ENCODE data around the gene HNRNPA1L2.
"Not testable (repeated sequence)": the region's sequence is repeated elsewhere in the genome, so short reads cannot be mapped to it uniquely, and the experiment has no call there.

The HNRNPA1L2 gene

DNA sequence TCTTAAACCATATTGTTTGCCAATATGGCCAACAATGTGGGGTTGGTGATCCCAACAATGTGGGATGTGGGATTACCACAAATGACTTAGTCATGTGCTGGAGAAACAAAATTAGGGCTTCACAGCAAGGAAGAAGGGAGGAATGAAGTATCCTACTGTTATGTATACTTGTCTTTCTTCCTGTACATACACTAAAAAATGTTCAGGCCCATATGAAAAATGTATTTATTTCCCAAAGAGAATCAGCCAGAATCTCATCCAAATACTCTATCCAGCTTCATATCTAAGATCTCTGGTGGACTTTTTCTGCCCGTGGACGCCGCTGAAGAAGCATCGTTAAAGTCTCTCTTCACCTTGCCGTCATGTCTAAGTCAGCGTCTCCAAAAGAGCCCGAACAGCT is at the start of gene HNRNPA1L2:
TSS of gene HNRNPA1L2 (plus strand) at position 301 of the 400 bp plus-strand sequence. CDS start at position 363, 62 bp downstream.
- no peak for DNase-seq (ENCODE audit: low read depth in 2 of 2)

DNA sequence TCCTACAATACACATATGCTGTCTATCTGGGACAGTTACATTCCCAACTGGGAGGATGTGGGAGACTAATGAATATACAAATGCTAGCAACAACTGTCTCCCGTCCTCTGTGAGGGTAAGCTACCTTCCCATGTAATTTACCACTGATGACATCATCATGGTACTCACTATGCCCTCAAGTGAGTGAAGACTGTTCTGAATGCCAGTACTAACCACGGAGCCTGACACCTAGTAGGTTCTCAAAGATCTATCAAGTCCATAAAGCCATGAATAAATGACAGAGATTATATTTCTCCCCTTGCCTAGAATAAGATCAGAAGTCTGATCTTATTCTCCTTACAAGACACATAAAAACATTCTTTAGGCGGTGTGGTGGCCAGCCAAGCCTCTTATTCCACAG is 49.1 kb upstream of the HNRNPA1L2 start:
- DNase-seq (ENCODE audit: low read depth in 2 of 2): not testable (repeated sequence)

GRCh38 chr13:52593812-52594211 is 48.4 kb upstream of the HNRNPA1L2 start:
- DNase-seq (ENCODE audit: low read depth in 2 of 2): not testable (repeated sequence)

DNA sequence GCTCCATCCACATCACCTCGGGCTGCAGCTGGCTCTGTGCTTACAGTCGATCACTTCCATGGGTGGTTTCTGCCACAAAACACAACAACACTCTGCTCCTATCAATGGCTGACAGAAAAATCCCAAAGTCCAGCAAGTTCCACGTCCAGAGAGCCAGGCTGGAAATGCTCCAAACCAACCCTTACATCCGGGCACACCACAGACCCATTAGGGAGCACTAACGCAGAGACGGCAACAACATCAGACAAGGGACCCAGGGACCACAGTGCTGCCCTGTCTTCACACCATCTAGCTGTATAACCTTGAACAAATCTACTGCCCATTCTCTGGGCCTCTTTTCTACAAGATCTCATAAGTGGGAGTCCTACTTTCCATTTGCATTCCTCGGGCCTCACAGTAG is 47.9 kb upstream of the HNRNPA1L2 start:
- not testable (repeated sequence) for DNase-seq (ENCODE audit: low read depth in 2 of 2)

- DNase-seq (ENCODE audit: low read depth in 2 of 2): no peak
Measured at GRCh38 chr13:52597676-52598075, 44.6 kb upstream of the HNRNPA1L2 start.

GRCh38 chr13:52599037-52599847 is 43.0 kb upstream of the HNRNPA1L2 start:
- no peak for DNase-seq (ENCODE audit: low read depth in 2 of 2)

- no peak for DNase-seq (ENCODE audit: low read depth in 2 of 2)
Measured at GRCh38 chr13:52599848-52600603, 42.2 kb upstream of the HNRNPA1L2 start.

DNA sequence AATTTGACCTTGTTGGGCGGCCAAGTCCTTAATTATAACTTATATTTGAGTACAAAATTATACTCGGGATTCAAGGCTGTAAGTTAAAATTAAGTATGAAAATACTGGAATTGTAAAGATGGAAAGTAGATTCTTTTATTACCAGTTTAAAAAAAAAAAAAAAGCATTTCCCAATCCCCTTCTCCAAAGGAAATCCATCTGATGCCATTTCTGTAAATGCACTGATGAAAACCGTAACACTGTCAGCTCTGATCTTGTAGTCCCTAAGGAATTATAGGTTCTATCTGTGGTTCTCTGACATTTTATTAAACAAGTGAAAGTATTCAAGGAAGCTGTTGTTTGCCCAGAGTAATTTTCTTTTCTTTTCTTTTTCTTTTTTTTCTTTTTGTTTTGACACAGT is 41.6 kb upstream of the HNRNPA1L2 start:
- DNase-seq (ENCODE audit: low read depth in 2 of 2): no peak

- DNase-seq (ENCODE audit: low read depth in 2 of 2): not testable (repeated sequence)
Measured at GRCh38 chr13:52603316-52603715, 38.9 kb upstream of the HNRNPA1L2 start.

DNA sequence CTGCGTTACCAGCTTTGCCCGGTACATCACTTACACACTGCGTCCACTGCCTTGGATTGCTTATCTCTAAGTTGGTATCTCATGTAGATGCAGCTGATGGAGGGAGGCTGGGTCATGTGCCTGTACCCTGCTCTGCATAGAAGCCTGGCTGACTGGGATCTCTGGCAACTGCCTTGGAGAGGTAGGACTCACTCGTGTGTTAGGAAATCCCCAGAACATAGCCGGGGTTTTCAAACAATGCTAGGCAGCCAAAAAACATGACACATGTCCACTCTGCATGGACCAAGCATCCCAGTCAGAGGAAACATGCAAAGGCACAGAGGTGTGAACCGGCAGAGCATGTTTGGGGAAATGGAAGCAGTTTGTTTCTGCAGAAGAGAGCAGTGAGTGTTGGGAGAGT is 36.1 kb upstream of the HNRNPA1L2 start:
- DNase-seq (ENCODE audit: low read depth in 2 of 2): not testable (repeated sequence)

DNA sequence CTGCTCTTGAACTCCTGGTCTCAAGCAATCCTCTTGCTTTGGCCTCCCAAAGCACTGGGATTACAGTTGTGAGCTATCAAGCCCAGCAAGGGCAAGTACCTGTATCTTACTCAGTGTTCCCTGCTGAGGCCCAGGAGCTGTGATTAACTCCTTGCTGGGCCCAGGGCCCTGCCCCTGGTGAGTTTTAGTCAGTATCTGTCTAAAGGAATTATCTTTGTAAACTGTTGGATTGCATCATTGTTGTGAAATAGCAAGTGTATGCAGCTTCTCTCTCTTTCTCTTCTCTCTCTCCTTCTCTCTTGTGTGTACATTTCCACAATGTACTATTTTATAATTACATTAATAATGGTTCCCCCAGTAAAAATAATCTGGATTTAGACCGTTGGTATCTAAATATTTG is 35.4 kb upstream of the HNRNPA1L2 start:
- DNase-seq (ENCODE audit: low read depth in 2 of 2): not testable (repeated sequence)

- not testable (repeated sequence) for DNase-seq (ENCODE audit: low read depth in 2 of 2)
Measured at GRCh38 chr13:52608184-52608583, 34.0 kb upstream of the HNRNPA1L2 start.

DNA sequence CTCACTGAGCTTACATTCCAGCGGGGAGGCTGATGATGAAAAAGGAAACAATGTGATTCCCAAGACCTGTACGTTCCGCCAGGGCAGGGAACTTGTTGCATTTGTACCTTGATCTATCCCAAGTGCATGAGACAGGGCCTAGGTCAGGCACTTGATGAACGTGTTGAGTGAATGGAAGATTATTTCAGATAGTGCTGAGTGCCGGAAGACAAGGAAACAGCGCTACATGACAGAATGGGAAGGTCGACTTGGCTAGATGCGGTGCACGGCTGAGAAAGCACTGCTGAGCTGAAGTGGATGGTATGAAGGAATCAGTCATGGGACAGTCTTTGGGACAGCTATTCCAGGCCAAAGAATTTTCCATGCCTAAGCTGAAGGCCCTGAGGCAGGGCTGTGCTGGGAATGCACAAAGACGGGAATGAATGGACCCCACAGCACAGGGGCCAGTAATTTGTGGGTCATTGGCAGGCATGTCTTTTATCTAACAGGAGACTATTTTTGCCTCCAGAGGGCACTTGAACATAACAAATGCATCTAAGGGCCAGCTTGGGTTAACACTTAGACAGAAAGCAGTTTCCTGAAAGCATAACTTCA is 33.1 kb upstream of the HNRNPA1L2 start:
- not testable (repeated sequence) for DNase-seq (ENCODE audit: low read depth in 2 of 2)

- not testable (repeated sequence) for DNase-seq (ENCODE audit: low read depth in 2 of 2)
Measured at GRCh38 chr13:52610158-52610557, 32.1 kb upstream of the HNRNPA1L2 start.

DNA sequence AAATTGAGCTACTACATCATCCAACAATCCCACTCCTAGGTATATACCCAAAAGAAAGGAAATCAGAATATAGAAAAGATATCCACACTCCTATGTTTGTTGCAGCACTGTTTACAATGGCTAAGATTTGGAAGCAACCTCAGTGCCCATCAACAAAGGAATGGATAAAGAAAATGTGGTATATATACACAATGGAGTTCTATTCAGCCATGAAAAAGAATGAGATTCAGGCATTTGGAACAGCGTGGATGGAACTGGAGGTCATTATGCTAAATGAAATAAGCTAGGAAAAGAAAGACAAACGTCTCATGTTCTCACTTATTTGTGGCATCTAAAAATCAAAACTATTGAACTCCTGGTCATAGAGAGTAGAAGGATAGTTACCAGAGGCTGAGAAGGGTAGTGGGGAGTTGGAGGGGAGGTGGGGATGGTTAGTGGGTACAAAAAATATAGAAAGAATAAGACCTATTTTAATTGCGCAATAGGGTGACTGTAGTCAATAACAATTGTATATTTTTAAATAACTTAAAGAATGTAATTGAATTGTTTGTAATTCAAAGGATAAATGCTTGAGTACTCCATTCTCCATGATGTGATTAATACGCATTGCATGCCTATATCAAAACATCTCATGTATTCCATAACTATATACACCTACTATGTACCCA is 27.0 kb upstream of the HNRNPA1L2 start:
- no peak for DNase-seq (ENCODE audit: low read depth in 2 of 2)

DNA sequence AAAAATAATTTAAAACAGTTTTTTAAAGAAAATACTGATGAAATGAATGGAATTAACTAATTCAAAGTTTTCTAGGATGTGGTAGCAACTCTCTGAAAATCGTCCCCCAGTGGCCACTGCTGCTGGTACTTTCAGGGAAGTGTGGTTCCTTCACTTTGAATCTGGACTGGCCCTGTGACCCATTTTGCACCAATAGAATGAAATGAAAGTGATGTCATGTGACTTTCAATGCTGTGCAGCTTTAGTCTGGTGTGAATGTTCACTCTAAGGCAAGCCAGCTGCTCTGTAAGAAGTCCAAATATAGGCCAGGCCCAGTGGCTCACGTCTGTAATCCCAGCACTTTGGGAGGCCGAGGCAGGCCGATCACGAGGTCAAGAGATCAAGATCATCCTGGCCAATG is 26.4 kb upstream of the HNRNPA1L2 start:
- no peak for DNase-seq (ENCODE audit: low read depth in 2 of 2)

DNA sequence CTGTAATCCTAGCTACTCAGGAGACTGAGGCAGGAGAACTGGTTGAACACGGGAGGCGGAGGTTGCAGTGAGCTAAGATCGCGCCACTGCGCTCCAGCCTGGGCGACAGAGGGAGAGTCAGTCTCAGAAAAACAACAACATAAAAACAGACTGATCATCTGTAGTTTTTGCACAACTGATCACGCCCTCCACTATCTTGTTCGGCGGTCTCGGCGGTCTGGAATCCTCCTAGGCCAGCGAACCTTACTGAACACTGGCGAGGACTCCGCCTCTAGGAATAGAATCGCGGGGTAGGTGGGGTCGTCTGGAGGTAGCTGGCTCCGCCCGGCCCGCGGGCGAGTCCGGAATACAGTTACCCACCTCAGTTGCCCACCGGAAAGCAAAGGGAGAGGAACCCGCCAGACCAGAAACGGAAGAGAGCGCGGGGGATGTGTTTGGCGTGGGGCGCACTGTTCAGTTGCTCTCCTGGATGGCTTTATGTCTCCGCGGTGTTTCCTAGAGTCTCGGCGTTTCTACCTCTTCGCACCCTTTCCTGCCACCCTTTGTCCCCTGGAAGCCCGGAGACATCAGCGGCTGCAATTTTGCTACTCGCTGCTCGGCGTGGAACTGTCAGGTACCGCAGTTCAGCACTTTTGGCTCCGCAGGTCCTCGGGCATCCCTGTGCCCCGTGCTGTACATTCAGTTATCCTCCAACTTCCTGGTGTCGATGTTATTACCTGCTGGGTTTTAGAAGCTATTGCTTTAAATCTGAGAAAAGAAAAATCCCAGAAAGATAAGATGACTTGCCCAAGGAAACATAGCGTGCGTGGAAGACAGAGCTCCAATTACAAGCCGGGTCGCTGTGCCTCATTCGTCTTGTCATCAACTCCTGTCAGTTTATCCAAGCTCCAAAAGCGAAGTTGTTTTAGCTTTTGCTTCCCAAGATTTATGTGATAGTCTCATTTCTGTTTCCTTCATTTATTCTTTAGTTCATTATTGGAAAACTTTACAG is 24.9 kb upstream of the HNRNPA1L2 start:
- peak; percentile 66 to 70 for DNase-seq (ENCODE audit: low read depth in 2 of 2)

- not testable (repeated sequence) for DNase-seq (ENCODE audit: low read depth in 2 of 2)
Measured at GRCh38 chr13:52631083-52631690, 11.0 kb upstream of the HNRNPA1L2 start.

DNA sequence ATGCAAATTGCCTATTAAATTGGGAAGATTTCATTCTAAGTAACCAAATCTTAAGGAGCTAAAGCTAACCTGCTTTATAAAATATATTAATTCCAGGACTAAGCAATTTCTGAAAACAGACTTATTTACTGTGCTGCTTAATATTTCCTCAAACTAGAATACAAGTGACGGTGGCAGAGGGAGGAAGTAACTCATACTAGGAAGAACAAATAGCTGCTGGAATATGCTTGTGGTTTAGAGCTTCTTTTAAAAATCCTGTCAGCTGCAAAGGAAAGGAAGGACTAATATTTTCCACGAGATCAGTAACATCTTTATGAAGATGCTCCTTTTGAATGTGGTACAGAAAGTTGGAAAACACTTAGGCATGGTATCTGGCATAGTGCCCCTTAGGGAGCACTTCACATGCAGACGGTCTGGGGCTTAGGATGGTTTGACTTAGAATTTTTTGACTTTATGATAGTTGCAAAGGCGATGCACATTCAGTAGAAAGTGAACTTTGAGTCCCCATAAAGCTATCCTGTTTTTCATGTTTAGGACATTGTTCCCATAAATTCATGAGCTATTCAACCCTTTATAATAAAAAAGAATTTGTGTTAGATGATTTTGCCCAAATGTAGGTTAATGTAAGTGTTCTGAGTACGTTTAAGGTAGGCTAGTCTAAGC is 3.4 kb upstream of the HNRNPA1L2 start:
- no peak for DNase-seq (ENCODE audit: low read depth in 2 of 2)

DNA sequence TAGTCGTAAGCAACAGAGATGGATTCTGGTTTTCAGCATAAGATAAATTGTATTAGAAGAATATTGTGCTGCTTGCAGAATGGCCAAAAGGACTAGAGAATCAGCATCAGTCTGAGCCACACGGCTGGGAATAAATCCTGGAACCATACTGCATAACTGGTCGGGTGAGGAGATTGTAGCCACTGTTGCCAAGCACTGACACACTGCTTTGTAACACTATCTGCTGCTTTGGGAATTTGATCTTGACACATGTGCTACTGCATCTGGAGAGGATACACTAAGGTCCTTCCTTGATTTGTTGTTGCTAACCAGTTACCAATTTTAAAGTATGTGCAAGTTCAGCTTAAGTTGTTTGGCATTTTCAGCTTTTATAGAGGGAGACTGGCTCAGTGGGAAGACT is 1.9 kb downstream of the HNRNPA1L2 start:
- no peak for DNase-seq (ENCODE audit: low read depth in 2 of 2)

All from stimulated activated CD8-positive, alpha-beta memory T cell treated with anti-CD3 and anti-CD28 coated beads, Interleukin-2, amount 100 ng/mL, for 1 hour (primary cell).